Measurements from ENCODE around the gene TEDC1. TPM values are rescaled to one million over a fixed set of nuclear protein-coding genes. Genes with fewer than 3 reads are reported as not detected.
A peak's percentile ranks its signal among the peaks of the same experiment; 100 is the strongest.

The TEDC1 gene
- total RNA-seq, 1 experiment from 2014 or later, result 17.9 TPM

GRCh38 chr14:105475269-105476096 lies 15.6 kb upstream of the TEDC1 start:
- ATAC-seq (peak; percentile 2; the same call in 1 of the 2 replicates), DNase-seq (ENCODE audit: low spot score) (no peak)
- H3K9me3 Mint-ChIP-seq, result no peaks in the 10 kb centered on the region
- peaks cover 50% of the 10 kb centered on the region for H3K27me3 Mint-ChIP-seq (ENCODE audit: low read depth)
- peak overlapping the region; percentile 49 for H3K4me3 Mint-ChIP-seq
- H3K27ac Mint-ChIP-seq, result no peak overlapping the region
- TF ChIP-seq ZNF138 (CRISPR knock-in tag; conservative IDR thresholded peaks at IDR 0.05) (no peak), SMAD4 (CRISPR knock-in tag; IDR thresholded peaks at IDR 0.05) (no peak), CREB1 (CRISPR knock-in tag; IDR thresholded peaks at IDR 0.05) (no peak), SP1 (CRISPR knock-in tag; conservative IDR thresholded peaks at IDR 0.05) (no peak), FOXK1 (CRISPR knock-in tag; IDR thresholded peaks at IDR 0.05) (no peak), ZNF532 (CRISPR knock-in tag; IDR thresholded peaks at IDR 0.05; ENCODE audit: borderline replicate concordance) (no peak), E2F5 (CRISPR knock-in tag; IDR thresholded peaks at IDR 0.05) (no peak), IRF2 (CRISPR knock-in tag; IDR thresholded peaks at IDR 0.05; ENCODE audit: borderline replicate concordance, low read depth) (no peak), TEAD1 (CRISPR knock-in tag; IDR thresholded peaks at IDR 0.05) (no peak), ZNF416 (CRISPR knock-in tag; IDR thresholded peaks at IDR 0.05) (no peak)
- TF ChIP-seq, protein P1, sequence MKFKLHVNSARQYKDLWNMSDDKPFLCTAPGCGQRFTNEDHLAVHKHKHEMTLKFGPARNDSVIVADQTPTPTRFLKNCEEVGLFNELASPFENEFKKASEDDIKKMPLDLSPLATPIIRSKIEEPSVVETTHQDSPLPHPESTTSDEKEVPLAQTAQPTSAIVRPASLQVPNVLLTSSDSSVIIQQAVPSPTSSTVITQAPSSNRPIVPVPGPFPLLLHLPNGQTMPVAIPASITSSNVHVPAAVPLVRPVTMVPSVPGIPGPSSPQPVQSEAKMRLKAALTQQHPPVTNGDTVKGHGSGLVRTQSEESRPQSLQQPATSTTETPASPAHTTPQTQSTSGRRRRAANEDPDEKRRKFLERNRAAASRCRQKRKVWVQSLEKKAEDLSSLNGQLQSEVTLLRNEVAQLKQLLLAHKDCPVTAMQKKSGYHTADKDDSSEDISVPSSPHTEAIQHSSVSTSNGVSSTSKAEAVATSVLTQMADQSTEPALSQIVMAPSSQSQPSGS (CRISPR knock-in tag; IDR thresholded peaks at IDR 0.05; ENCODE audit: borderline replicate concordance, low read depth), result no peak
- TF ChIP-seq, protein P2, sequence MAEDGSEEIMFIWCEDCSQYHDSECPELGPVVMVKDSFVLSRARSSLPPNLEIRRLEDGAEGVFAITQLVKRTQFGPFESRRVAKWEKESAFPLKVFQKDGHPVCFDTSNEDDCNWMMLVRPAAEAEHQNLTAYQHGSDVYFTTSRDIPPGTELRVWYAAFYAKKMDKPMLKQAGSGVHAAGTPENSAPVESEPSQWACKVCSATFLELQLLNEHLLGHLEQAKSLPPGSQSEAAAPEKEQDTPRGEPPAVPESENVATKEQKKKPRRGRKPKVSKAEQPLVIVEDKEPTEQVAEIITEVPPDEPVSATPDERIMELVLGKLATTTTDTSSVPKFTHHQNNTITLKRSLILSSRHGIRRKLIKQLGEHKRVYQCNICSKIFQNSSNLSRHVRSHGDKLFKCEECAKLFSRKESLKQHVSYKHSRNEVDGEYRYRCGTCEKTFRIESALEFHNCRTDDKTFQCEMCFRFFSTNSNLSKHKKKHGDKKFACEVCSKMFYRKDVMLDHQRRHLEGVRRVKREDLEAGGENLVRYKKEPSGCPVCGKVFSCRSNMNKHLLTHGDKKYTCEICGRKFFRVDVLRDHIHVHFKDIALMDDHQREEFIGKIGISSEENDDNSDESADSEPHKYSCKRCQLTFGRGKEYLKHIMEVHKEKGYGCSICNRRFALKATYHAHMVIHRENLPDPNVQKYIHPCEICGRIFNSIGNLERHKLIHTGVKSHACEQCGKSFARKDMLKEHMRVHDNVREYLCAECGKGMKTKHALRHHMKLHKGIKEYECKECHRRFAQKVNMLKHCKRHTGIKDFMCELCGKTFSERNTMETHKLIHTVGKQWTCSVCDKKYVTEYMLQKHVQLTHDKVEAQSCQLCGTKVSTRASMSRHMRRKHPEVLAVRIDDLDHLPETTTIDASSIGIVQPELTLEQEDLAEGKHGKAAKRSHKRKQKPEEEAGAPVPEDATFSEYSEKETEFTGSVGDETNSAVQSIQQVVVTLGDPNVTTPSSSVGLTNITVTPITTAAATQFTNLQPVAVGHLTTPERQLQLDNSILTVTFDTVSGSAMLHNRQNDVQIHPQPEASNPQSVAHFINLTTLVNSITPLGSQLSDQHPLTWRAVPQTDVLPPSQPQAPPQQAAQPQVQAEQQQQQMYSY (CRISPR knock-in tag; IDR thresholded peaks at IDR 0.05), result no peak
- ChIA-PET CTCF (interaction anchor here (1.0 to 1.8 kb wide), 3 partner anchors 10 to 112 kb away, joined by 3 to 9 read pairs (median 3); no protein-coding TSS in a partner anchor), POLR2A (no interaction called here)
- H3K4me1 Mint-ChIP-seq, result peaks cover 7% of the 10 kb centered on the region; the same call in 1 of the 2 replicates
- no peaks in the 10 kb centered on the region for H3K36me3 Mint-ChIP-seq
